Kidney tubule cell (primary cell): ENCODE data around the gene KCNK13.
"Not testable (repeated sequence)": the region's sequence is repeated elsewhere in the genome, so short reads cannot be mapped to it uniquely, and the experiment has no call there.

Experiments
- DNase-seq: peaks from one replicate; pipeline ENCODE4 v3.0.0-alpha.2; 2018; ENCODE audit warnings: low spot score

The KCNK13 gene

DNA sequence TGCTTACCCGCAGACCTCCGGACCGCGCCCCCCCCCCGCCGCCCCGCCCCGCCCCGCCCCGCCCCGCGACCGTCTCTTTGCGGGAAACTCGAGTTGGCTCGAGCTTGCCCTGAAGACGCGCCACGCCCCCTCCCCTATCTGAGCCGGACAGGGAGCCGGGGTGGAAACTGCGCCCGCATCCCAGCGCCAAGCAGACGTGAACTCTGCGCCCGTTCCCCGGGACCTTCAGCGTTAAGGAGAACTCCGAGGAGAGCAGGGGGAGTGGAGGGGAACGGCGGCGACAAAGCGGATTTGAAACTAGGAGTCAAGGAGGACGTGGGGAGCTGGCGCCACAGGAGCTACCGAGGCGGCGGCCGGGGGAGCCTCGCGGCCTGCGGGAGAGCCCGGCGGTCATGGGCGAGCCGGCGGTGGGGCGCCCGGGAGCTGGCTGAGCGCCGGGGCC, at the start of gene KCNK13:
KCNK13 (plus strand) TSS at position 310 of the 442 bp plus-strand sequence. CDS start 212 bp downstream, outside the sequence.
- DNase-seq = no peak

GRCh38 chr14:90017371-90017770, 44.4 kb upstream of the KCNK13 start:
- DNase-seq = no peak

- no peak for DNase-seq
Observed at GRCh38 chr14:90019824-90020523, 41.8 kb upstream of the KCNK13 start.

GRCh38 chr14:90023176-90023896, 38.5 kb upstream of the KCNK13 start:
- DNase-seq = no peak

DNA sequence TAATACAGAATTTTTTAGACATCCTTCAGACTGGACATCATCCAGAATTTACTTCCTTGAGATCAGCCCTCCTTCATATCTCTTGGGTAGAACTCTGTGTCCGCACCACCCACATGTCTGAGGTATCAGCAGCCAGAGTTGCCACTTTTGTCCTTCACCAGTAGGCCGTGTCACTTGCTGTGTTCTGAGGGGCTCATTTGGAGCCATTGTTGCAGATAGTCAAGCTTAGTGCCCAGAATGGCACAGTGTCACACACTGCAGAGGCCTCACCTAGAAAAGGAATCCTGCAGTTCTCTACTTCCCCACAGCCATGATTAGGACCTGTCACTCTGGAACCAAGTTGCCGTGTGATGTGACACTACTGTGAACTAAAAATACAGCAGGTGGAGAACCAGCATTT, 36.9 kb upstream of the KCNK13 start:
- DNase-seq = no peak

- not testable (repeated sequence) for DNase-seq
Observed at GRCh38 chr14:90026608-90027007, 35.2 kb upstream of the KCNK13 start.

DNA sequence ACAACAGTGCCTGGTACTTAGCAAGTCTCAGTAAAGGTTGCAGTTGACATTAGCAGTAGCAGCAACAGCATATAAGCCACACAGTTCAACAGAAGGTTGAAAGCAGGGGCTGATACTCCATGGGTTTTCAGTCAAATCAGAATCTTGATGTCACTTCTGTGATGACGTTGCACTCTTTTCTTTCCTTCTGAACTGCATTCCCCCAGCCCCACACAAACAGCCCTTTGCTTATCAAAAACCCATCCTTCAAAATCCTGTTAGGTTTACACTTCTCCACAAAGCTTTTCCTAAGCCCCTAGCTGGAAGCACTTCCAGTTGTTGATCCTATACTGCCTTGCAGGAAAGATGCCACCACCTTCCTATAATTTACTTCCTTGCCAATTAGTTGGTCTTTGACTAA, 34.0 kb upstream of the KCNK13 start:
- DNase-seq = no peak

DNA sequence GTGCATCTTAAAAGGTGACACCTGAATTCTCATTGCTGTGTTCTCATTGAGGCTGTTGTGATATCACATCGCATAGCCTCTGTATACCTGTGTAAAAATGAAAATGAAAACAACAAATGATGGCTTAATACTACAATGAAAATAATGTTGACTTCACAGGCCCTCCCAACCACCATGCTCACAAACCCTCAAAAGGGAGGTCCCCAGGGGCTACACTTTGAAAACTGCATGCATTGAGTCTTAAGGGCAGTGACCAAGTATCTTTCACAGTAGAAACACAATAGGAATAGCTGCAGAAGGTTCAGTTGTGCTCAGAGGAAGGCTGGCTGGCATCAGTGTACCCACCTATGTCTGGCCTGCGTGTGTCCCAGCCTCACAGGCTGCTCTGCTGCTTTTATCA, 27.6 kb upstream of the KCNK13 start:
- no peak for DNase-seq

GRCh38 chr14:90034835-90035525, 26.8 kb upstream of the KCNK13 start:
- DNase-seq = no peak

DNA sequence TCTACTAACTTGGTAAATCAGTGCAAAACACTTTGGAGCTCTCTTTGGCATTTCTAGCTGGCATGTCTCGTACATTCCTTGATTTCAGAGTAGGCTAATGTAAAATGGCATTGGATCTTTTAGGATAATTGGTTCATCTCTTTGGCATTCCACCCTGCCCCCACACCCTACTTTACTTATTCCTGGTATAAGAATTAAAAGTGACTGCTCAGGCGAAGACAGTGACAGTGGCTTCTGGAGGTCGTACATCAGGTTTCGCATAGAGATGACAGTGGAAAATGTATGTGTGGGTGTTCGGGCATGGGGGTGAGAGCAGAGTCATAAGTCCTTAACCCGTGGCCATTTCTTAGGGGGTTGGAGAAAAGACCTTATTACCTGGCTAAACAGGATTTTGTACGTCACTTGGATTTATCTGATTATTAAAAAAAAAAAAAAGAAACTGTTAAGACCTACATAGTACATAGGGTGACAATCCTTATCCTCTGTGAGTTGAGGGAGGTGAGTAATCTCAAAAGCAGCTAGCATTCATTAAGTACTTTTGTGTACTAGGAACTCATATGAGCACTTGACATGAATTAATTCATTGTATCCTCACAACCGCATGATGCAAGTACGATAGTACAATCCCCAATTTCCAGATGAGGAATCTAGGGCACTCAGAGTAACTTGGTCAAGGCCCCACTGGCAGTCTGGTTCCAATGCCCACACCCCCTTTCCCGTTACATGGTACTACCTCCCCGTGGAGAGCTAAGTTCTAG, 22.4 kb upstream of the KCNK13 start:
- DNase-seq = no peak

- no peak for DNase-seq
Observed at GRCh38 chr14:90040411-90040810, 21.4 kb upstream of the KCNK13 start.

- no peak for DNase-seq
Observed at GRCh38 chr14:90042496-90043252, 19.1 kb upstream of the KCNK13 start.

DNA sequence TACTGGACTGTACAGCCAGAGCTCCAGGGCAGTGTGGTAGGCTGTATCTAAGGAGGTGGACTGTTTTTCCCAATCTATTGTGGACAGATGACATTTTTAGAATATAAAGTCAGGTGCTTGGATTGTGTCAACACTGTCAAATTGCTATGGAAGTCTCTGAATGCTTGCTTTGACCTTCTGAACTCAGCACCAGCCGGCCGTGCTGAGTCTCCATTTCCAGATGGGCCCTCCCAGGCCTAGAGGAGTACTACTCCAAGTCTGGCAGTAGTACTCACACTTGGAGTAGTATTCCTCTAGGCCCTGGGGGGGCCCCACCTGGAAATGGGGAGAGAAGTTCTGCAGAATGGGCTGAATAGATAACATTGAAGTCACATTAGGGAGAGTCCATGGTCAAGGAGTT, 16.2 kb upstream of the KCNK13 start:
- no peak for DNase-seq

- DNase-seq = no peak
Observed at GRCh38 chr14:90049390-90049789, 12.4 kb upstream of the KCNK13 start.

GRCh38 chr14:90050271-90050670, 11.5 kb upstream of the KCNK13 start:
- DNase-seq = peak; percentile 25

- no peak for DNase-seq
Observed at GRCh38 chr14:90053044-90053443, 8.8 kb upstream of the KCNK13 start.

GRCh38 chr14:90054803-90055202, 7.0 kb upstream of the KCNK13 start:
- DNase-seq = no peak

- DNase-seq = no peak
Observed at GRCh38 chr14:90056826-90057225, 5.0 kb upstream of the KCNK13 start.

GRCh38 chr14:90058876-90059458, 2.8 kb upstream of the KCNK13 start:
- DNase-seq = no peak

DNA sequence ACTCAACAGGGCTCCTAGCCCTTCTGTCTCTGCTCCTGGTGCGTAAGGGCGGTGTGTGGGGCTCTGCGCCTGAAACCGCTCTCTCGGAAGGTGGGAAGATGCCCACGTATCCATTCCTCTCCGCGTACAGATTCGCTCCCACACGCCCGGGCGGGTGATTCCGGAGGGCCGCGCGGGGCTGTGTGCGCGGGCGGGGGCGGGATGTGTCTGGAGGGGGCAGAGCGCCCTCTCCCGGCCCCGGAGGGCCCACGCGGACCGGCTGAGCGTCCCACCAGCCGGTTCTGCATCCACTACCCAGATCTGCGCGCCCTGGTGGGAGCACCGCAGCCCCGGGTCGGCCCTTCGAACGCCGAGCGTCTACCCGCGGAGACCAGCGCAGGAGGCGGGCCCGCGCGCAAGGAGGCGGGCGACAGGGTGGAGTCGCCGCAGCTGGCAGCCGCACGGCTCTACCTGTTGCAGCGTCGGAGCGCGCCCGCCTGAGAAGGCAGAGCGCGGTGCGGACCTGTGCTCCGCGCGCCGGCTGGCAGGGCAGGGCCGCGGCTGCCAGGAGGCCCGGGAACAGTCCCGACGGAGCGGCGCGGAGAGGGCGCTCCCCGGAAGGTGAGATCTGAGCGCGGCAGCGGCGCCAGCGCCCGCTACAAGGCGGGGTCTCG, 1.4 kb upstream of the KCNK13 start:
- peak; percentile 56 for DNase-seq
